ENCODE measurements around the gene OSGEPL1.

The OSGEPL1 gene

GRCh38 chr2:189763908-189764661 is 1.5 kb upstream of the OSGEPL1 start:
- TF ChIP-seq CTCF (IDR thresholded peaks at IDR 0.05), result no peak

GRCh38 chr2:189762229-189762550 is 402 bp downstream of the OSGEPL1 start:
- TF ChIP-seq CTCF (IDR thresholded peaks at IDR 0.05), result no peak

- TF ChIP-seq CTCF (IDR thresholded peaks at IDR 0.05), result no peak
Measured at GRCh38 chr2:189756311-189756952, 6.2 kb downstream of the OSGEPL1 start.

GRCh38 chr2:189751080-189751658 is 11.4 kb downstream of the OSGEPL1 start:
- peak; percentile 57 for TF ChIP-seq CTCF (IDR thresholded peaks at IDR 0.05)

GRCh38 chr2:189729430-189729829 is 33.2 kb downstream of the OSGEPL1 start:
- no peak for TF ChIP-seq CTCF (IDR thresholded peaks at IDR 0.05)

GRCh38 chr2:189726849-189727248 is 35.7 kb downstream of the OSGEPL1 start:
- no peak for TF ChIP-seq CTCF (IDR thresholded peaks at IDR 0.05)

GRCh38 chr2:189726271-189726670 is 36.3 kb downstream of the OSGEPL1 start:
- no peak for TF ChIP-seq CTCF (IDR thresholded peaks at IDR 0.05)
